ENCODE data around the gene CPNE1.
"Not testable (repeated sequence)": the region's sequence is repeated elsewhere in the genome, so short reads cannot be mapped to it uniquely, and the experiment has no call there.

Gene CPNE1

GRCh38 chr20:35697696-35698297, 33.1 kb upstream of the CPNE1 start:
- peaks cover 8% of the 10 kb centered on the region for H3K4me1 ChIP-seq (ENCODE audit: control insufficient read depth, insufficient read depth, low read length, poor library complexity, severe bottlenecking)
- peak overlapping the region; percentile 82 for H3K4me3 ChIP-seq (ENCODE audit: insufficient read depth, low read depth, low read length, poor library complexity, severe bottlenecking)
- DNase-seq = no peak
- no peaks in the 10 kb centered on the region for H3K9me3 ChIP-seq (ENCODE audit: control insufficient read depth, low read length)
- H3K27me3 ChIP-seq (replicated peaks; ENCODE audit: control insufficient read depth, insufficient read depth, low read length, poor library complexity, severe bottlenecking) = no peaks in the 10 kb centered on the region
- peaks cover 27% of the 10 kb centered on the region for H3K36me3 ChIP-seq (ENCODE audit: control insufficient read depth, insufficient read depth, low read length)
- H3K27ac ChIP-seq (ENCODE audit: insufficient read depth, low read length, poor library complexity, severe bottlenecking) = no peak overlapping the region

- no peaks in the 10 kb centered on the region for H3K9me3 ChIP-seq (ENCODE audit: control insufficient read depth, low read length)
- H3K27ac ChIP-seq (ENCODE audit: insufficient read depth, low read length, poor library complexity, severe bottlenecking) = no peak overlapping the region
- peaks cover 8% of the 10 kb centered on the region for H3K4me1 ChIP-seq (ENCODE audit: control insufficient read depth, insufficient read depth, low read length, poor library complexity, severe bottlenecking)
- H3K36me3 ChIP-seq (ENCODE audit: control insufficient read depth, insufficient read depth, low read length) = peaks cover 21% of the 10 kb centered on the region
- H3K4me3 ChIP-seq (ENCODE audit: insufficient read depth, low read depth, low read length, poor library complexity, severe bottlenecking) = no peak overlapping the region
- H3K27me3 ChIP-seq (replicated peaks; ENCODE audit: control insufficient read depth, insufficient read depth, low read length, poor library complexity, severe bottlenecking) = no peaks in the 10 kb centered on the region
- DNase-seq = no peak
Measured at GRCh38 chr20:35695978-35696377, 31.3 kb upstream of the CPNE1 start.

GRCh38 chr20:35695245-35695749, 30.6 kb upstream of the CPNE1 start:
- H3K27me3 ChIP-seq (replicated peaks; ENCODE audit: control insufficient read depth, insufficient read depth, low read length, poor library complexity, severe bottlenecking) = no peaks in the 10 kb centered on the region
- H3K4me3 ChIP-seq (ENCODE audit: insufficient read depth, low read depth, low read length, poor library complexity, severe bottlenecking) = no peak overlapping the region
- H3K36me3 ChIP-seq (ENCODE audit: control insufficient read depth, insufficient read depth, low read length) = peaks cover 26% of the 10 kb centered on the region
- peaks cover 8% of the 10 kb centered on the region for H3K4me1 ChIP-seq (ENCODE audit: control insufficient read depth, insufficient read depth, low read length, poor library complexity, severe bottlenecking)
- no peak for DNase-seq
- H3K27ac ChIP-seq (ENCODE audit: insufficient read depth, low read length, poor library complexity, severe bottlenecking) = no peak overlapping the region
- H3K9me3 ChIP-seq (ENCODE audit: control insufficient read depth, low read length) = no peaks in the 10 kb centered on the region

- Histone ChIP-seq H3K36me3 (ENCODE audit: control insufficient read depth, insufficient read depth, low read length) (peaks cover 34% of the 10 kb centered on the region), H3K4me1 (ENCODE audit: control insufficient read depth, insufficient read depth, low read length, poor library complexity, severe bottlenecking) (no peaks in the 10 kb centered on the region), H3K9me3 (ENCODE audit: control insufficient read depth, low read length) (no peaks in the 10 kb centered on the region), H3K27me3 (replicated peaks; ENCODE audit: control insufficient read depth, insufficient read depth, low read length, poor library complexity, severe bottlenecking) (no peaks in the 10 kb centered on the region), H3K27ac (ENCODE audit: insufficient read depth, low read length, poor library complexity, severe bottlenecking) (no peak overlapping the region), H3K4me3 (ENCODE audit: insufficient read depth, low read depth, low read length, poor library complexity, severe bottlenecking) (no peak overlapping the region)
- no peak for DNase-seq
Measured at GRCh38 chr20:35690265-35690664, 25.6 kb upstream of the CPNE1 start.

- peaks cover 24% of the 10 kb centered on the region for H3K36me3 ChIP-seq (ENCODE audit: control insufficient read depth, insufficient read depth, low read length)
- H3K4me3 ChIP-seq (ENCODE audit: insufficient read depth, low read depth, low read length, poor library complexity, severe bottlenecking); H3K9me3 ChIP-seq (ENCODE audit: control insufficient read depth, low read length); H3K27me3 ChIP-seq (replicated peaks; ENCODE audit: control insufficient read depth, insufficient read depth, low read length, poor library complexity, severe bottlenecking); DNase-seq; H3K4me1 ChIP-seq (ENCODE audit: control insufficient read depth, insufficient read depth, low read length, poor library complexity, severe bottlenecking); H3K27ac ChIP-seq (ENCODE audit: insufficient read depth, low read length, poor library complexity, severe bottlenecking): not testable (repeated sequence)
Measured at GRCh38 chr20:35686872-35687271, 22.2 kb upstream of the CPNE1 start.

GRCh38 chr20:35685368-35685767, 20.7 kb upstream of the CPNE1 start:
- not testable (repeated sequence) for H3K9me3 ChIP-seq (ENCODE audit: control insufficient read depth, low read length); H3K27ac ChIP-seq (ENCODE audit: insufficient read depth, low read length, poor library complexity, severe bottlenecking); DNase-seq; H3K4me1 ChIP-seq (ENCODE audit: control insufficient read depth, insufficient read depth, low read length, poor library complexity, severe bottlenecking); H3K4me3 ChIP-seq (ENCODE audit: insufficient read depth, low read depth, low read length, poor library complexity, severe bottlenecking); H3K27me3 ChIP-seq (replicated peaks; ENCODE audit: control insufficient read depth, insufficient read depth, low read length, poor library complexity, severe bottlenecking)
- peaks cover 25% of the 10 kb centered on the region for H3K36me3 ChIP-seq (ENCODE audit: control insufficient read depth, insufficient read depth, low read length)

- Histone ChIP-seq H3K4me1 (ENCODE audit: control insufficient read depth, insufficient read depth, low read length, poor library complexity, severe bottlenecking) (no peaks in the 10 kb centered on the region), H3K9me3 (ENCODE audit: control insufficient read depth, low read length) (no peaks in the 10 kb centered on the region), H3K27me3 (replicated peaks; ENCODE audit: control insufficient read depth, insufficient read depth, low read length, poor library complexity, severe bottlenecking) (no peaks in the 10 kb centered on the region), H3K27ac (ENCODE audit: insufficient read depth, low read length, poor library complexity, severe bottlenecking) (no peak overlapping the region), H3K36me3 (ENCODE audit: control insufficient read depth, insufficient read depth, low read length) (peaks cover 17% of the 10 kb centered on the region), H3K4me3 (ENCODE audit: insufficient read depth, low read depth, low read length, poor library complexity, severe bottlenecking) (no peak overlapping the region)
- DNase-seq = no peak
Measured at GRCh38 chr20:35681960-35682359, 17.3 kb upstream of the CPNE1 start.

GRCh38 chr20:35680452-35681183, 15.9 kb upstream of the CPNE1 start:
- H3K4me3 ChIP-seq (ENCODE audit: insufficient read depth, low read depth, low read length, poor library complexity, severe bottlenecking) = no peak overlapping the region
- no peak for DNase-seq
- H3K36me3 ChIP-seq (ENCODE audit: control insufficient read depth, insufficient read depth, low read length) = peaks cover 17% of the 10 kb centered on the region
- H3K27ac ChIP-seq (ENCODE audit: insufficient read depth, low read length, poor library complexity, severe bottlenecking) = no peak overlapping the region
- H3K9me3 ChIP-seq (ENCODE audit: control insufficient read depth, low read length) = no peaks in the 10 kb centered on the region
- no peaks in the 10 kb centered on the region for H3K27me3 ChIP-seq (replicated peaks; ENCODE audit: control insufficient read depth, insufficient read depth, low read length, poor library complexity, severe bottlenecking)
- no peaks in the 10 kb centered on the region for H3K4me1 ChIP-seq (ENCODE audit: control insufficient read depth, insufficient read depth, low read length, poor library complexity, severe bottlenecking)

- no peak overlapping the region for H3K27ac ChIP-seq (ENCODE audit: insufficient read depth, low read length, poor library complexity, severe bottlenecking)
- no peak overlapping the region for H3K4me3 ChIP-seq (ENCODE audit: insufficient read depth, low read depth, low read length, poor library complexity, severe bottlenecking)
- H3K27me3 ChIP-seq (replicated peaks; ENCODE audit: control insufficient read depth, insufficient read depth, low read length, poor library complexity, severe bottlenecking) = no peaks in the 10 kb centered on the region
- no peaks in the 10 kb centered on the region for H3K4me1 ChIP-seq (ENCODE audit: control insufficient read depth, insufficient read depth, low read length, poor library complexity, severe bottlenecking)
- peaks cover 55% of the 10 kb centered on the region for H3K36me3 ChIP-seq (ENCODE audit: control insufficient read depth, insufficient read depth, low read length)
- no peaks in the 10 kb centered on the region for H3K9me3 ChIP-seq (ENCODE audit: control insufficient read depth, low read length)
- no peak for DNase-seq
Measured at GRCh38 chr20:35674921-35675320, 10.2 kb upstream of the CPNE1 start.

GRCh38 chr20:35673884-35674283, 9.2 kb upstream of the CPNE1 start:
- Histone ChIP-seq H3K27ac (ENCODE audit: insufficient read depth, low read length, poor library complexity, severe bottlenecking) (no peak overlapping the region), H3K9me3 (ENCODE audit: control insufficient read depth, low read length) (no peaks in the 10 kb centered on the region), H3K27me3 (replicated peaks; ENCODE audit: control insufficient read depth, insufficient read depth, low read length, poor library complexity, severe bottlenecking) (no peaks in the 10 kb centered on the region), H3K4me3 (ENCODE audit: insufficient read depth, low read depth, low read length, poor library complexity, severe bottlenecking) (no peak overlapping the region), H3K36me3 (ENCODE audit: control insufficient read depth, insufficient read depth, low read length) (peaks cover 54% of the 10 kb centered on the region), H3K4me1 (ENCODE audit: control insufficient read depth, insufficient read depth, low read length, poor library complexity, severe bottlenecking) (no peaks in the 10 kb centered on the region)
- no peak for DNase-seq
